Endothelial cell of umbilical vein (primary cell): ENCODE results near the gene MRPS12. TPM values are rescaled to one million over a fixed set of nuclear protein-coding genes. Genes with fewer than 3 reads are reported as not detected.

Experiments used
- BruUV-seq: library from RNA; stranded (reverse); fragments of 400-500 nt; replicated peaks from 2 replicates; lab custom pipeline; 2021; lab: Mats Ljungman, UMichigan
- CTCF ChIA-PET: fragments of 300-600, 350-600 bp; sonication (Branson Sonifier 250); formaldehyde crosslinking; loops from one replicate; lab custom pipeline; 2021; ENCODE audit warnings: antibody characterized with exemption, inconsistent platforms; lab: Charles Lee
- POLR2A ChIA-PET: fragments of 300-600, 350-600 bp; sonication (Branson Sonifier 250); formaldehyde crosslinking; loops from one replicate; lab custom pipeline; 2021; ENCODE audit warnings: antibody characterized with exemption, inconsistent platforms; lab: Charles Lee
- DNase-seq: peaks from one replicate; pipeline ENCODE4 v3.0.0-alpha.2; 2011; ENCODE audit warnings: low read depth, low spot score
- FAIRE-seq: peaks from 2 replicates; lab custom pipeline; 2011; peaks lifted over from hg19 to GRCh38; lab: Jason Lieb, UNC
- H2AFZ ChIP-seq: 2 replicates; pipeline ENCODE4 v1.6.0; 2012; ENCODE audit warnings: low read depth, low read length, control low read depth, inconsistent platforms
- H3K27ac ChIP-seq: 2 replicates; pipeline ENCODE4 v1.5.1; 2011; ENCODE audit warnings: low read depth, mild to moderate bottlenecking, control low read depth, low read length, moderate library complexity; ENCODE audit not compliant: insufficient read depth
- H3K27me3 ChIP-seq, 2 experiments: 2 replicates each; pipeline versions ENCODE4 v1.6.0 to v1.6.1; 2011; ENCODE audit warnings: low read length in 2 of 2, mixed read lengths in 1 of 2; ENCODE audit not compliant: control insufficient read depth in 2 of 2, insufficient read depth in 2 of 2
- H3K36me3 ChIP-seq, 2 experiments: 2 replicates in 1 of 2; 3 replicates in 1 of 2; pipeline ENCODE4 v1.5.1; 2011; ENCODE audit warnings: low read length in 2 of 2, mild to moderate bottlenecking in 1 of 2, moderate library complexity in 1 of 2; ENCODE audit not compliant: control insufficient read depth in 2 of 2, insufficient read depth in 2 of 2; ENCODE audit errors: extremely low read depth in 1 of 2
- H3K4me1 ChIP-seq: 3 replicates; pipeline ENCODE4 v1.5.1; 2011; ENCODE audit warnings: mild to moderate bottlenecking, low read length; ENCODE audit not compliant: control insufficient read depth, insufficient read depth; ENCODE audit errors: extremely low read depth
- H3K4me2 ChIP-seq: 2 replicates; pipeline ENCODE4 v1.6.1; 2011; ENCODE audit warnings: low read length, control low read depth, mixed read lengths; ENCODE audit not compliant: insufficient read depth
- H3K4me3 ChIP-seq, 3 experiments: fragments of 200-600 bp in 1 of 3; sonication (generic), shearing (Covaris generic) in 1 of 3; replicated peaks in 1 of 3; 2 replicates each; pipeline ENCODE4 v1.5.1; 2011 to 2016; ENCODE audit warnings: control low read depth in 3 of 3, low read length in 3 of 3, mild to moderate bottlenecking in 2 of 3, inconsistent platforms in 1 of 3, low read depth in 1 of 3, moderate library complexity in 1 of 3; ENCODE audit not compliant: insufficient read depth in 1 of 3
- H3K79me2 ChIP-seq: 2 replicates; pipeline ENCODE4 v1.6.0; 2012; ENCODE audit warnings: low read length, inconsistent platforms; ENCODE audit not compliant: control insufficient read depth, insufficient read depth
- H3K9ac ChIP-seq: replicated peaks from 2 replicates; pipeline ENCODE3; 2011; ENCODE audit warnings: low read length, control low read depth; ENCODE audit not compliant: insufficient read depth; ENCODE audit errors: extremely low read depth
- H3K9me1 ChIP-seq: replicated peaks from 3 replicates; pipeline ENCODE4 v1.6.0; 2011; ENCODE audit warnings: mild to moderate bottlenecking, low read length; ENCODE audit not compliant: control insufficient read depth, insufficient read depth; ENCODE audit errors: extremely low read depth
- H3K9me3 ChIP-seq: replicated peaks from 2 replicates; pipeline ENCODE4 v1.5.1; 2012; ENCODE audit warnings: low read length, inconsistent platforms; ENCODE audit not compliant: control insufficient read depth, insufficient read depth
- H4K20me1 ChIP-seq: replicated peaks from 2 replicates; pipeline ENCODE3; 2011; ENCODE audit warnings: mild to moderate bottlenecking, low read length; ENCODE audit not compliant: control insufficient read depth, insufficient read depth; ENCODE audit errors: extremely low read depth
- CTCF ChIP-seq, 2 donors: IDR thresholded peaks; 1 replicate in 1 of 2; 2 replicates in 1 of 2; pipeline ENCODE4 v1.5.1; 2011; ENCODE audit warnings: low read length in 2 of 2, mild to moderate bottlenecking in 2 of 2, moderate library complexity in 2 of 2, control low read depth in 1 of 2, inconsistent platforms in 1 of 2, low read depth in 1 of 2; ENCODE audit not compliant: insufficient read depth in 1 of 2; ENCODE audit errors: extremely low read depth in 1 of 2
- EZH2 ChIP-seq: IDR thresholded peaks from 2 replicates; pipeline ENCODE4 v1.6.1; 2012; ENCODE audit warnings: borderline replicate concordance, low read depth, mild to moderate bottlenecking, moderate library complexity, low read length, inconsistent platforms; ENCODE audit not compliant: severe bottlenecking
- FOS ChIP-seq: IDR thresholded peaks from 2 replicates; pipeline ENCODE4 v1.6.1; 2011; ENCODE audit warnings: mild to moderate bottlenecking, low read length, moderate library complexity, borderline replicate concordance; ENCODE audit not compliant: insufficient read depth
- GATA2 ChIP-seq: IDR thresholded peaks from 2 replicates; pipeline ENCODE4 v1.7.0; 2011; ENCODE audit warnings: low read depth, mild to moderate bottlenecking, moderate library complexity, mixed read lengths, low read length; ENCODE audit not compliant: insufficient read length, insufficient read depth
- JUN ChIP-seq: IDR thresholded peaks from 2 replicates; pipeline ENCODE4 v1.6.1; 2011; ENCODE audit warnings: borderline replicate concordance, low read depth; ENCODE audit not compliant: insufficient read length, insufficient read depth
- MAX ChIP-seq: IDR thresholded peaks from 2 replicates; pipeline ENCODE4 v1.6.1; 2011; ENCODE audit not compliant: insufficient read depth, insufficient read length
- MYC ChIP-seq: IDR thresholded peaks from one replicate; pipeline ENCODE4 v1.6.1; 2011; ENCODE audit warnings: mild to moderate bottlenecking, low read depth, low read length
- POLR2A ChIP-seq: IDR thresholded peaks from 2 replicates; pipeline ENCODE4 v1.6.1; 2012; ENCODE audit warnings: low read depth, mild to moderate bottlenecking, control low read depth, low read length
- POLR2AphosphoS5 ChIP-seq: IDR thresholded peaks from 2 replicates; pipeline ENCODE4 v1.6.1; 2012; ENCODE audit warnings: low read depth, mild to moderate bottlenecking, control low read depth, low read length, moderate library complexity; ENCODE audit not compliant: insufficient read depth
- dilution Hi-C: fragments of 300-500 bp; cut with MboI; formaldehyde crosslinking; loops from one replicate; pipeline ENCODE4 v1.15.0; 2019; ENCODE audit warnings: low sequenced_read_pairs; ENCODE audit not compliant: extremely low pct_ligation_motif_present
- intact Hi-C: fragments of 100-400 bp; cut with micrococcal nuclease; formaldehyde crosslinking; loops from one replicate; pipeline ENCODE4 v1.10.0; 2022
- polyA plus RNA-seq, 4 experiments: library from polyadenylated mRNA; depleted of rRNA in 3 of 4; stranded (reverse) in 3 of 4; unstranded in 1 of 4; fragments of >200 nt; gene quantifications; 2 replicates each; pipeline versions ENCODE4 v1.2.1 to v1.2.3, GENCODE V29; 2011 to 2012; ENCODE audit warnings: missing spikeins in 1 of 4
- total RNA-seq: library from RNA; stranded (reverse); gene quantifications from 2 replicates; pipeline ENCODE4 v1.2.3, GENCODE V29; 2021

MRPS12 gene
- total and polyA plus RNA-seq, 2 donors (not counting 3 experiments of a cell fraction or from before 2014, with no cell fraction given): 49.3 to 86.3 TPM

GRCh38 chr19:38933544-38933943 is 2.8 kb downstream of the MRPS12 start:
- no peaks in the 10 kb centered on the region for H3K27me3 ChIP-seq
- no TSS peak for BruUV-seq
- H2AFZ ChIP-seq: no peak overlapping the region
- TF ChIP-seq POLR2A (no peak), MAX (no peak), GATA2 (no peak), CTCF (IDR thresholded peaks at IDR 0.05; ENCODE audit: extremely low read depth in 1 of 2, insufficient read depth in 1 of 2, low read depth in 1 of 2, low read length in 2 of 2) (no peak), FOS (no peak), POLR2AphosphoS5 (no peak), EZH2 (no peak), JUN (no peak), MYC (no peak)
- H3K79me2 ChIP-seq: peaks cover 22% of the 10 kb centered on the region
- peaks cover 0 to 5% of the 10 kb centered on the region in 2 experiments for H3K36me3 ChIP-seq
- dilution Hi-C loops: no loop called here
- no peak overlapping the region for H3K9ac ChIP-seq
- ChIA-PET POLR2A (interaction anchor here (0.6 kb wide), 1 partner anchor 81 kb away, joined by 3 read pairs; no protein-coding TSS in a partner anchor), CTCF (interaction anchor here (0.7 to 1.6 kb wide), 5 partner anchors 46 to 530 kb away, joined by 3 to 6 read pairs (median 4); partner anchors contain the start of gene FAM98C)
- intact Hi-C loops: no loop called here
- H3K9me3 ChIP-seq: no peaks in the 10 kb centered on the region
- H3K4me2 ChIP-seq: no peak overlapping the region
- H4K20me1 ChIP-seq: no peaks in the 10 kb centered on the region
- FAIRE-seq (no peak), DNase-seq (no peak)
- H3K4me1 ChIP-seq: peaks cover 12% of the 10 kb centered on the region
- H3K27ac ChIP-seq: no peak overlapping the region
- no peak overlapping the region for H3K4me3 ChIP-seq
- no peaks in the 10 kb centered on the region for H3K9me1 ChIP-seq
